GM12801 (cell line): Measurements from ENCODE around the gene DOCK2.

Experiments used
- CTCF ChIP-seq: IDR thresholded peaks from one replicate; pipeline ENCODE4 v1.5.1; 2011; ENCODE audit warnings: control low read depth; ENCODE audit not compliant: insufficient read length; ENCODE audit errors: extremely low read depth

DOCK2 gene

DNA sequence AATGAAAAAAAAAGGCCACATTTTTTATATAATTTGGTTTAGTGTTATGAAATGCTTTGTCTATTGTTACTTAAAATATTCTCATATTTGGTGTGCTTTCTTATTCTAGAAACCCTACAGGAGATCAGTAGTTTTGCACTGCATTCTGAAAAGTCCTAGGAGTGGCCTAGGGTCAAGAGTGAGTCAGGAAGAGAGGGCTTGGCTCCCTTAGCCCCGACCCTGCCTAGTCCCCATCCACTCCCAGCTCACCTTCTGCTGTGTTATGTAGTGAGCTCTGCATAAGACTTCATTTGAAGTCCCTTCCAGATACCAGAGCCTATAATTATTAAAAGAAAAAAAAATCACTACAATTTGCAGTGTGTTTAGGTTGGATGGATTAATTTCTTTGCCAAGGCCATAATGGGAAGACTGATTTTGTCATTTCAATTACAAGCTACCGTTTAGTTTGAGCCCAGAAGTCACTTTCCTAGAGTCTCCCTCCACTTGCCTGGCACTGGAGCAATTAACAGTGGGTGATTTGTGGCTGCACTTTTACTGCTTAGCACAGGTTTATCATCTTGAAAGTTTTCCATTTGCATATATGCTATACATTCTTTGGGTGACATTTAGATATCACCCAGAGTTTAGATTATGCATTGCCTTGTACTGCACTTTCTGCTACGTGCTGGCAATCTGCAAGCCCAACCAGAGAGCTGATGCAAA, 199.9 kb downstream of the DOCK2 start:
- no peak for TF ChIP-seq CTCF

GRCh38 chr5:169837686-169838085, 200.6 kb downstream of the DOCK2 start:
- no peak for TF ChIP-seq CTCF

DNA sequence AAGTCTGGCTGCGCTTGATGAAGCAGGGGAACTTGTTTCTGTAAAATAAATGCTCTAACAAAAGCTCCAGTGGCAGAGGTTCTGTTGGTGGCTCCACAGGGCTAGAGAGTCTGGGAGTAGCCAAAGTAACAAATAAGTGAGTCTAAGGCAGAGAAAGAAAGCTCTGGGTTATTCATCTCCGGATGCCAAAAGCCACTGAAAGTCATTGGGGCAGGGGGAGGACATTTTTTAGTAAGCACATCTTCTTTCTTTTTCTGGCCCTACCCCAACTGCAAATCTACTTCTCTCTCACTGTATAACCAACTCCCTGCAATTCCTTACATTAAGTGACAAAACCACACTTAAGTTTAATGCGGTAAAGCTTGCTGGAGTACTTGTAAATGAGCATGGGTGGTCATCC, 201.6 kb downstream of the DOCK2 start:
- TF ChIP-seq CTCF: no peak

- TF ChIP-seq CTCF: no peak
Measured at GRCh38 chr5:169840405-169840804, 203.3 kb downstream of the DOCK2 start.

DNA sequence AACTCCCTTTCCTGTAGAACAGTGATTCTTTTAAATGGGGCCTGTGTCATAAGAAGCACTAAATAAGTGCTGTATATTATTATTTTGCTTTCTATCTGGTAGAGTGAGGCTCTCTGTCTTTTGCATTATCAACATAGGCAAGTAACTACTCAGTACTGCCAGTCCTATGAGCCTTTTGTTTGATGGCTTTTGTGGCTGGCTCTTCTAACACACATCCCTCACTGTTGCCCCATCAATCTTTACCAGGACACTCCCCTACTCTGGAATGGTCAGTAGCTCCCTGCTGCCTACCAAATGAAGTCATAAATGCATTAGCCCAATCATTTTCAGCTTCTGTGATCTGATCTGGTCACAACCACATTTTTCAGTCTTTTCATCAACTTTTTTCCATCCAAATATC, 205.6 kb downstream of the DOCK2 start:
- no peak for TF ChIP-seq CTCF

DNA sequence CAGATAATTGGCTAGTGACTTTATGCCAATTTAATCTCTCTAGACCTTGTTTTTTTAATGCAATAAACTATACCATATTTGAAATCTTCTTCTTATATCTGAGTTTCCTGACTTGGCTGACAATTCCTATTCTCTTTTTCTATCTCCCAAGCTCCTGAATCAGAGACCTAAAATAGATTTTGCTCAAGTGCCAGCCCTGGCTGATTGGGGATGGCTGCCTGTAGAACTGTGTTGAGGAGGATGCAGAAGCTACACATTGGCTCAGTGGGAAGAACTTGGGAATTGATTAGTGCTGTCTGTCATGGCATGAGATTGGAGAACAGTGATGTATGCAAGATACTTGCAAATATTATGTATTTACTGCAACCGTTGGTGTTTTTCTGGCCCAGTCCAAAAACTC, 210.4 kb downstream of the DOCK2 start:
- no peak for TF ChIP-seq CTCF

DNA sequence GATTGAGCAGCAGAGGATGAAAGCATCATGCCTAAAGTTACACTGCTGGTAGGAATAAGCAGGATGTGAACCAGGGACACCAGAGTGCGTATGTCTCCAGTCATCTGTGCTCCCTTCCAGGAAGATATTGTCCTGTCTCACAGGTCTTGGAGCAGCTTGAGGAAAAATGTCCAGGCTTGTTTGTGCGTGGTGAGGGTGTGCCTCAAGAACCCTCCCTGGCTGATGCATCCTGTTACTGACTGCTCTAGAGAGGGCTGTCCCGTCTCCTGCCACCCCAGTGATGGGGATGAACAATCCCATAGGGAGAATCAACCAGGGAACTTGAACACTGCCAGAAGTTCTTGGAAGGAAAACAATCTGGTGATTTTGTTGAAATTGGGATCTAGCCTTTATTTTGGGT, 211.2 kb downstream of the DOCK2 start:
- TF ChIP-seq CTCF: no peak

DNA sequence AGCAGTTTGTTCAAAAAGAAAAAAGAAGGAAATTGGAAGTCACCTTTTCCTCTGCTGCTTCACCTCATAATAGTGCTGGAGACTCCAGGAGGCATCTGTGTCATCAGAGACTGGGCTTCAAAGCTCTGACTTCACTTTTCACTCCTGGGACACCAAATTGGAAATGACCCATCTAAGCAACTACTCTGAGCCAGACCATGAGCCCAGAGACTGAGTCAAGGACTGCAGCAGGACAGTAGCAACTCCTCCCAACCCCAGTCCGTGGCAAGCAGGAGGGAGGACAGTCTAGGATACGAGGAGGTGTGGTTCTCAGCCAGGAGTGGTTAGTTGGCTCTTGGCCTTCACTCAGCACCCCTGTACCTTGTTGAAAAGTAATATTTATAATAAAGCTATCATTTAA, 211.7 kb downstream of the DOCK2 start:
- TF ChIP-seq CTCF: no peak
